ENCODE measurements around the gene RTN4. TPM values are rescaled to one million over a fixed set of nuclear protein-coding genes. Genes with fewer than 3 reads are reported as not detected.

RTN4 gene
- total RNA-seq, 4 donors from 2014 or later, result 183 to 259 (median 244) TPM

GRCh38 chr2:55018619-55019018 lies 31.6 kb downstream of the RTN4 start:
- DNase-seq (no peak), ATAC-seq (no peak)
- no peak for TF ChIP-seq POLR2A (IDR thresholded peaks at IDR 0.05)
- TF ChIP-seq, protein P1, sequence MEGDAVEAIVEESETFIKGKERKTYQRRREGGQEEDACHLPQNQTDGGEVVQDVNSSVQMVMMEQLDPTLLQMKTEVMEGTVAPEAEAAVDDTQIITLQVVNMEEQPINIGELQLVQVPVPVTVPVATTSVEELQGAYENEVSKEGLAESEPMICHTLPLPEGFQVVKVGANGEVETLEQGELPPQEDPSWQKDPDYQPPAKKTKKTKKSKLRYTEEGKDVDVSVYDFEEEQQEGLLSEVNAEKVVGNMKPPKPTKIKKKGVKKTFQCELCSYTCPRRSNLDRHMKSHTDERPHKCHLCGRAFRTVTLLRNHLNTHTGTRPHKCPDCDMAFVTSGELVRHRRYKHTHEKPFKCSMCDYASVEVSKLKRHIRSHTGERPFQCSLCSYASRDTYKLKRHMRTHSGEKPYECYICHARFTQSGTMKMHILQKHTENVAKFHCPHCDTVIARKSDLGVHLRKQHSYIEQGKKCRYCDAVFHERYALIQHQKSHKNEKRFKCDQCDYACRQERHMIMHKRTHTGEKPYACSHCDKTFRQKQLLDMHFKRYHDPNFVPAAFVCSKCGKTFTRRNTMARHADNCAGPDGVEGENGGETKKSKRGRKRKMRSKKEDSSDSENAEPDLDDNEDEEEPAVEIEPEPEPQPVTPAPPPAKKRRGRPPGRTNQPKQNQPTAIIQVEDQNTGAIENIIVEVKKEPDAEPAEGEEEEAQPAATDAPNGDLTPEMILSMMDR (IDR thresholded peaks at IDR 0.05 in 4 of 5, conservative IDR thresholded peaks at IDR 0.05 in 1 of 5), result no peak
- intact Hi-C loops (cut with DNase I; ENCODE audit: low total_unique reads) (loop anchor here (10.0 kb wide), 1 partner anchor 354 kb away; no protein-coding TSS in a partner anchor), in situ Hi-C loops (cut with MboI; ENCODE audit: low sequenced_read_pairs in 4 of 4) (loop anchor here in 3 of 4 donors (5.0 to 25.0 kb wide), 5 partner anchors 114 to 306 kb away; partner anchors contain the start of gene EML6 (in 1 of the 3))
- H3K4me1 ChIP-seq, result peaks cover 12 to 15% of the 10 kb centered on the region in 2 donors
- H3K36me3 ChIP-seq, result no peaks in the 10 kb centered on the region
- H3K9me3 ChIP-seq, result no peaks in the 10 kb centered on the region
- H3K4me3 ChIP-seq, result no peak overlapping the region
- no peak overlapping the region for H3K27ac ChIP-seq
- H3K27me3 ChIP-seq, result no peaks in the 10 kb centered on the region

GRCh38 chr2:55017880-55018279 lies 32.4 kb downstream of the RTN4 start:
- intact Hi-C loops (cut with DNase I; ENCODE audit: low total_unique reads) (loop anchor here (10.0 kb wide), 1 partner anchor 353 kb away; no protein-coding TSS in a partner anchor), in situ Hi-C loops (cut with MboI; ENCODE audit: low sequenced_read_pairs in 4 of 4) (loop anchor here in 3 of 4 donors (5.0 to 25.0 kb wide), 5 partner anchors 113 to 306 kb away; partner anchors contain the start of gene EML6 (in 1 of the 3))
- DNase-seq, result no peak
- H3K4me1 ChIP-seq, result peaks cover 20 to 22% of the 10 kb centered on the region in 2 donors
- H3K36me3 ChIP-seq, result no peaks in the 10 kb centered on the region
- H3K9me3 ChIP-seq, result no peaks in the 10 kb centered on the region
- TF ChIP-seq, protein P1 (IDR thresholded peaks at IDR 0.05 in 4 of 5, conservative IDR thresholded peaks at IDR 0.05 in 1 of 5), result no peak
- TF ChIP-seq POLR2A (IDR thresholded peaks at IDR 0.05), result no peak
- ATAC-seq, result no peak
- no peak overlapping the region for H3K4me3 ChIP-seq
- H3K27me3 ChIP-seq, result no peaks in the 10 kb centered on the region
- H3K27ac ChIP-seq, result no peak overlapping the region

GRCh38 chr2:55017428-55017827 lies 32.8 kb downstream of the RTN4 start:
- intact Hi-C loops (cut with DNase I; ENCODE audit: low total_unique reads), result loop anchor here (10.0 kb wide), 1 partner anchor 353 kb away; no protein-coding TSS in a partner anchor
- Histone ChIP-seq H3K4me1 (peaks cover 24 to 27% of the 10 kb centered on the region in 2 donors), H3K4me3 (no peak overlapping the region), H3K36me3 (no peaks in the 10 kb centered on the region), H3K27me3 (no peaks in the 10 kb centered on the region), H3K9me3 (no peaks in the 10 kb centered on the region), H3K27ac (no peak overlapping the region)
- TF ChIP-seq POLR2A (IDR thresholded peaks at IDR 0.05), result no peak
- TF ChIP-seq, protein P1 (IDR thresholded peaks at IDR 0.05 in 4 of 5, conservative IDR thresholded peaks at IDR 0.05 in 1 of 5), result no peak
- DNase-seq (no peak), ATAC-seq (no peak)
- in situ Hi-C loops (cut with MboI; ENCODE audit: low sequenced_read_pairs in 4 of 4), result loop anchor here in 3 of 4 donors (5.0 to 25.0 kb wide), 5 partner anchors 113 to 305 kb away; partner anchors contain the start of gene EML6 (in 1 of the 3)

DNA sequence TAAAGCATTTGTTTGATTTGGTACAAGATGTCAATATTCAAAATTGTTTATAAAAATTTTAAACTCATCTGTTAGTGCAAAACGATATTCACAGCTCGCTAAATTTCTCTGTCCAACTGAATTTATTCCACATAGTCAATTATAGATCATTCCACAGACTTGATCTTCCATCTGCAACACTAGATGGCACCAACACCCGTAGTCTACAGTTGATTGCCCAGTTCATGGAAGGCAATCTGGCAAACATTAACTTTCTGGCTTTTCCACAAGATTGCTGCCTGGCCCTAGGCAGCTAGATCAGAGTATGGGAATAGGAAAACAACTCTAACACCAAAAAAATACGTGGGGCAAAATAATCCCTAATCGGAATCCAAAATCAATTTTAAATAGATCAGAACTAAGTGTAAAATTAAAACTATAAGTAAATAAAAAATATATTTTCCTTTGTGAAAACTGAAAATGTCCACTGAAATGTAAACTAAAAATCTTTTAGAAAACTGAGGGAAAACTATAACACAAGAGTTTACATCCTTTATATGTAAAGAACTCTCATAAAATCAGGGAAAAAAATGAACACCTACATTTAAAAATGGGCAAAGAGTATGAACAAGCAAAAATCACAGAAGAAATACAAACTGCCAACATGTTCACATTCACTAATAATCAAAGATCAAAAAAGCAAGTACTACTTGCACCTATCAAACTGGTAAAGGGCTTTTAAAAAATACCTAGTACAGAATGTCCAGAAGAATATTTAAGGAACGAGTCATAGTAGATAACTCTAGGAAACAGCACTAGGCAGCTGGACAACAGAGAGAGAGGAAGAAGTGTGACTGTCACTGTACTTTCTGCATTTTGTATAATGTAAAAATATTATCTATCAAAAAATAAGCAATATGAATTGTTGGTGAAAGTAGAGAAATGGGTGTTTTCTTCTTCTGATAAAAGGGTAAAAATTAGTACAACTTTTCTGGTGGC lies 35.0 kb downstream of the RTN4 start:
- peak; percentile 41 for DNase-seq

More for the DNA sequence above, 35.0 kb downstream of the RTN4 start:
- no peaks in the 10 kb centered on the region for H3K9me3 ChIP-seq
- ATAC-seq, result peak; percentile 52 to 53
- H3K27ac ChIP-seq, result peak overlapping the region; percentile 53 to 93 (median 89)
- H3K36me3 ChIP-seq, result no peaks in the 10 kb centered on the region
- TF ChIP-seq, protein P1 (IDR thresholded peaks at IDR 0.05 in 4 of 5, conservative IDR thresholded peaks at IDR 0.05 in 1 of 5), result peak; percentile 60 to 75 (median 68)
- TF ChIP-seq POLR2A (IDR thresholded peaks at IDR 0.05), result no peak
- H3K4me1 ChIP-seq, result peaks cover 46 to 48% of the 10 kb centered on the region in 2 donors
- H3K27me3 ChIP-seq, result no peaks in the 10 kb centered on the region
- intact Hi-C loops (cut with DNase I; ENCODE audit: low total_unique reads) (loop anchor here (1.0 to 10.0 kb wide), 8 partner anchors 88 to 602 kb away; partner anchors contain the start of genes CLHC1, EML6, PPP4R3B and RPS27A), in situ Hi-C loops (cut with MboI; ENCODE audit: low sequenced_read_pairs in 4 of 4) (loop anchor here in 3 of 4 donors (5.0 to 25.0 kb wide), 5 partner anchors 110 to 303 kb away; partner anchors contain the start of gene EML6 (in 1 of the 3))
- peak overlapping the region in 1 of 4 donors; percentile 10 for H3K4me3 ChIP-seq

Measured in gastrocnemius medialis (tissue), 4 donors.